ENCODE data around the gene TMF1.

Gene TMF1

DNA sequence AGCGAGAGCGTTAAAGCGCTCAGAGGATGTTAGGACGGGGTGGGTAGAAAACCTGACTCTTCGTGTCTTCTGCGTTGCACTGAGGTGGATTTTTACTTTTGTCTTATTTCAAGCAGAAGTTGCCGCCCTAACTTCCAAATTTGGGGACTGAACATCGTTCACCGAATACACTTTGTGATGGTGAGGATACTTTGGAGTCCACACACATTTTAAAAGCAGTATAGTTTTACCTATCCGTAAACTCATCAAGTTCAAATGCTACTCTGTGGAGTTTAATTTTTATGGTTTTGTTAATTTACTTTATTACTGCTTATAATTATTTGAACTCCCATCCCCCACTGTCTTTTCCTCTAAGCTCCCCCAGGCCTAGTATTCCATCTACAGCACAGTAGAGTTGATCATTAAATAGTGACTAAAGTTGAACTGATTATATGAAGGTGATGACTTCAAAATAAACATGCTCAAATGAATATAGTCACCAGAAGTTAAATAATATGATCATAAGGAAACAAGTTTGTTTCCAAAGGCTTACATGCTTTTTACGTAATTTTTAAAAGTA, 38.0 kb downstream of the TMF1 start:
- DNase-seq (ENCODE audit: low read depth, low spot score) = no peak

DNA sequence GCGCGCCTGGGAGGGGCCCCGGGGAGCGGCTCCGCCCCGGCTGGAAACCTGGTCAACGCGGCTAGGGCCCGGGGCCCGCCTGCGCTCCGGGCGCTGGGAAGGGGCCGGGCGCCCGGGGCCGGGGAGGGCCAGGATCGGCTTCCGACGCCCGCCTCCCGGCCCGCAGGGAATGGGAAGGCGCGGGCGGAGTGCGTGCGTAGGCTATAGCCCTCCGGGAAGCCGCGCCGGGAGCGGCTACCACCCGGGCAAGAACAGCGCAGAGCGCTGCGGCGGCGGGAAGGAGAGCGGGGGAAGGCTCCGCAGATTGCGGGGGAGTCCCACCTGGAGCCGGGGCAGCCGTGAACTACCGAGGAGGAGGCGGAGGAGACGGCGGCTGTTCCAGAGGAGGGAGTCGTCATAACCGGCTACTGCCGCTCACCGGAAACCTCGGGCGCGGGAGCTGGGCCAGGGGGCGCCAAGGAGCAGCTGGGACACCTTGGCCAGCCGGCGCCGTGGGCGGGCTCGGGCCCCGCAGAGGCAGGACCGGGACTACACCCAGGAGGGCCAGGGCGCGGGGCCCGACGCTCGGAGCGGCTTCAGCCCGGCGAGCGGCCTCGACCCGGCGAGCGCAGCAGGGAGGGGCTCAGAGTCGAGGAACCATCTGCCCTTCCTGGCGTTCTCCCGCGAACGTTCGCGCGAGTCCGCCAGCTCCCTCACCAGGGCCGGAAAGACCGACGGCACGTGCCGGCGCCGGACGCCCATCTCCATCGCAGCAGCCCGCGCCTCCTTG, 38.7 kb downstream of the TMF1 start, which contains the start of gene EOGT:
TSS of gene EOGT (minus strand) at position 432 of the 769 bp plus-strand sequence. CDS start 3,838 bp downstream, outside the sequence.
- DNase-seq (ENCODE audit: low read depth, low spot score) = peak; percentile 90

DNA sequence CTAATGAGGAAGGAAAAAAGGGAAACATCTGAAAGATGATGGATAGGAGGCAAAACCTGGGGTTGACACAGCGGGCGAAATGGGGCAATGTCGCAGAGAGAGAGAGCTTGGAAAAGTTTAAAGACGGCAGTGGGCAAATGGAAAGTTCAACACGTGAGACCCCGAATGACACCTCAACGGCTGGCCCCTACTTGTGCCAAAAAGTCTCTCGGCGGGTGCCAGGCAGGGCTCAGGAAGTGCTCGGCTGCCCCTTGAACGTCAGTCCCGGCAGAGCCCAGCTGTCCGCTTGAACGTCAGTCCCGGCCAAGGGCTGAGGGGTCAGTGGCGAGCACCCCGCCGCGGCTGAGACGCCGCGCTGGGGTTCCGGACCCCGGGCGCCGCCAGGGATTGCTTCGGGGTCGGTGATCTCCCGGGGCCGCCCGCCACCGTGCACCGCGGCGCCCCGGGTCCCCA, 39.3 kb downstream of the TMF1 start:
- peak; percentile 44 for DNase-seq (ENCODE audit: low read depth, low spot score)

- DNase-seq (ENCODE audit: low read depth, low spot score) = peak; percentile 39
Observed at GRCh38 chr3:69012100-69012799, 39.9 kb downstream of the TMF1 start.

- no peak for DNase-seq (ENCODE audit: low read depth, low spot score)
Observed at GRCh38 chr3:69011096-69011730, 40.9 kb downstream of the TMF1 start.

DNA sequence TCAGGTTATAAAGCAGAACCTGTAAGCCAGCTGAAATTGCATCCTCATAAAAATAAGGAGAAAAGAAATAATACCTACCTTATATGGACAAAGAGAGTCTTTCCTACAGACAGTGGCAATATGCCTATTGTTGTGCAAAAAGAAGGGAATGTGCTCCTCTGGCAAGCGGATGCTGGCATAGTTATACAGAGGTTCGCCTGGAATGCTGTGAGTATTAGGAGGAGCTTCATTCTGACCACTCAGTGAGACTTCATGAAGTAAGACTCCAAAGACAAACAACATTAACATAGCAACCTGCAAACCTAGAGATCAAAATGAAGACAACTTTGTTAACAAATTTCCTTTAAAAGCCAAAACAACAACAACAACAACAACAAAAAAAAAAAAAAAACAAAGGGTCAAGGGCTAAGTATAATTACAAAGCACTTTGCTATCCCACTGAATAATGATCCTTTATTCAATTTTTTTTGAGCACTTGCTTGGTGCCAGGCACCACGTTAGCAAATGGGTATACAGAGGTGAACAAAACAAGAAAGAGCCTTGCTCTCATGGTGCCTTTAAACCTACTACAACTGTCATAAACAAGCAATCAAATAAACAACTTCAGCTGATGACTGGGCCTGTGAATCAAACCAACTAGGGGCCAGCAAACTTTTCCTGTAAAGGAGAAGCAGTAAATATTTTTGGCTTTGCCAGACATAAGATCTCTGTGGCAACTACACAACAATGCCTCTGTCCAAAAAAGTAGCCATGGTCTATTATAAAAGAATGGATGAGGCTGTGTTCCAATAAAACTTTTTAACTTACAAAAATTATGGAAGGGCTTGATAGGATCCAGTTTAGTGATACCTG, 42.3 kb downstream of the TMF1 start:
- peak; percentile 58 for DNase-seq (ENCODE audit: low read depth, low spot score)

GRCh38 chr3:69008980-69009379, 43.2 kb downstream of the TMF1 start:
- peak; percentile 71 for DNase-seq (ENCODE audit: low read depth, low spot score)

DNA sequence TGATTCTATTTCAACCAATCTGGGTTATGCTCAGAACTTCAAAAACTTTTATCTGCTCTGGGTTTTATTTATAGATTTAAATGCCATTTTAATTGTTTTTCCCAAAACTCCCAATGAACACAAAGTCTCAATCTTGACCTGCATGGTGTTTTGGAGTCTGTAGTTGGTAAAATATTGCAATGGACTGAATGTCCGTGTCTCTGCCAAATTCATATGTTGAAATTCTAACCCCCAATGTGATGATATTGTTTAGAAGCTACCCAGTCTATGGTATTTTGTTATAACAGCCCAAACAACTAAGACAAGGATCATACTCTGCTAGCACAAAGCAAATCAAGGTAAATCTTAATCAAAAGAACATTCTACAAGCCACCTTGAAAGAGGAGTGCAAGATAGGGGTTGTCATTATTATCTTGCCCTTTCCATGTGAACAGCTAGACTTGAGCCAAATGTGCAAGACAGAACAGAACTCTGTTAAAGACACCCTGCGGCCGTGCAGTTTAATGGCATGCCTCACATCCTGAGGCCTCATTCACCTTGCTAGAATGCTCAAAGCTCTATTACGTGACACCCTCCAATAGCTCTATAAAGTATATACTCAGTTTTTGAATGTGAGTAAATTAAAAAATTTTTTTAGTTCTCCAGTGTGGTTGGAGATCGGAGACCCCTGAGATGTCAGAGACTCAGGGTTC, 46.2 kb downstream of the TMF1 start:
- DNase-seq (ENCODE audit: low read depth, low spot score) = no peak

DNA sequence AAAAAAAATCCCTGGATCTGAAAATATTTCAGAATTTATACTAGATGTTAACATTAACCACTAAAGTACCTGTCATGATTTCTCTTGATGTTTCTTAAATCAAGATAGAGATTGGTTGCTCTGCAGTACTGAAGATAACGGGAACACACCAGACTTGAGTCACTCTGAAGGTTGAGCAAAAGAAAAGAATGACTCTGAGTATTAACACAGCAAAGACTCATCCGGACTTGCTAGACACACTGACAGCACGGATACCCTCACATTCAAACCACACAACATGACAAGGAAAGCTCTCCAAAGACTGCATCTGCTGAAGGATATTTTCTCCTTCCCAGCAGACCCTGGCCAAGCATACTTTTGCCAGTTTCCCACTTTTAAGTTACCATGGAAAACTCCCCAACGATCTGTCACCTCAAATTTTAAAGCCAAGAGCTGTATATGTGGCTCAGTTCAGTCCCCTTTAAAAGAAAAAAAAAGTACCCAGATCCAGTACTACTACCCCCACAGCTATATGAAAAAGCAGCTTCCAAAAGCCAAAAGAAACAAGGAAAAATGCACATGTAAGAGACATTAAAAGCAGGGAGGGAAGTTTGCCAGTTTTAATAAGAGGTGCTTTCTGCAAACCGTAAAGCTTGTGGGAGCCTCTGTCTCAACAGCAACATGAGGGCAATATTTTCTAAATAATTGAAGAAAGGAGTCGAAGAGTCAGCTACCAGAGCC, 46.9 kb downstream of the TMF1 start:
- DNase-seq (ENCODE audit: low read depth, low spot score) = no peak

DNA sequence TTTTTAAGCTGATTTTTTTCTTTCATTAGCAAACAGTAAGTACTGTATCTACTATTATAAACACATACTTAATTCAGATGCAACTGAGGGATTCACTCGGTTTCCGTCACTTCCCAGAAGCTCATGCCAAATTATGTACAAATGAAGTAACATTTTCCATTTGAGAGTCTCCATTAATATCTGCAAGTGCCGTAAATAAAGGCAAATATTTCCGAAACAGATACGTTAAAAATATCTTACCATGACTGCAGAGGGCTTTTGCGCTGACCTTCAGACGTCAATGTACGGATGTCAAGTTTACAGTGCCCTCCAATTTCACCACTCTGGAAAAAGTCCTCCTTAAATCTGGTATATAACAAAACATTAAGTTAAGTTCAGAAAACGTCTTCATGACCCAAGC, 48.0 kb downstream of the TMF1 start:
- DNase-seq (ENCODE audit: low read depth, low spot score) = no peak

DNA sequence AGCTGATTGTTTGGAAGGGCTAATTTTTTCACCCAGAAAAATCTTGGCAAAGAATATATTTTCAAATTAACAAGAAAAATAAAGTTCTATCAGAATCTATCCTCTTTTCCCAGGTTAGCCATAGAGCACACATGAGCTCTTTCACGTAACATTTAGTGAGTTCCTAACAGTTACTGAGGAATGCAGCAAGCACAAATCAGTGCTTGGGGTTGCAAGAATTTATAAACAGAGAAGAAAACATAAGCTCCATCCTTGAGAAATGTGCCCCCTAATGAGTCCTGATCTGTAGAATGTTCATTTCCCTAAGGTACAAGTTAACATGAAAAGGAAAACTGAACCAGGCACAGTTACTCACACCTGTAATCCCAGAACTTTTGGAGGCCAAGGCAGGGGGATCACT, 52.5 kb downstream of the TMF1 start:
- no peak for DNase-seq (ENCODE audit: low read depth, low spot score)

GRCh38 chr3:68999158-68999557, 53.0 kb downstream of the TMF1 start:
- no peak for DNase-seq (ENCODE audit: low read depth, low spot score)

DNA sequence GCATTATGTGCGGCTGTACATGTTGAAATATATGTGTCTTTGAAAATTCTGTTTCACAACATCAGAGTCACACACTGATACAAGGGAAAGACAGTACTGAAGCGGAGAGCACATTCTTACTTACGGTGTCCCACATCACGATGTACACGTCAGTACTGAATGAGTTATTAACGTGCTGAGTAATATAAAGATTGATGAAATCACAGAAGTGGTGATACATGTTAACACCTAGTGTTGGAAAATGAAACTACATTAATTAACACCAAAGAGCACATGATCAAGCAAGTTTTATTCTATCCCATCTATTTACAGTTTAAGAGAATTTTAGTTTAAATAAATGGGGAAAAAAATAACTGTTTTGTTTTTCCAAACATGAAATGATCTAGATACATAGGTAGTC, 54.2 kb downstream of the TMF1 start:
- no peak for DNase-seq (ENCODE audit: low read depth, low spot score)

- no peak for DNase-seq (ENCODE audit: low read depth, low spot score)
Observed at GRCh38 chr3:68996356-68996995, 55.7 kb downstream of the TMF1 start.

DNA sequence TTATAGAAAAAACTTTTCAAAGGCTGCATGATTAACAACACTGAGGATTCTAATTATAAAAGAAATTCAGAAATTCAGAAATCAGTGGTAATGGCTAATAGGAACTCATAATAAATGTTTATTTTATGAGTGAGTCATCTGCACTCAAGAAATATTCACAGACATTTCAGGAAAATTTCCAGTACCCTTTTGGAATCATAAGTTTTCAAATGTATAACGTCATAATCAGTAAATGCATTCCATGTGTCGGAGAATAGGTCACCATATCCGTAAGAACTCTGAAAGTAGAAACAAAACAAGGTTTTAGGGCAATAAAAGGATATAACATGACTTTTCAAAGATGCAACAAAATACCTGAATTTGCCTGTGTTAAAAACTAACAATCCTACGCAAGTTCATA, 63.4 kb downstream of the TMF1 start:
- DNase-seq (ENCODE audit: low read depth, low spot score) = no peak

GRCh38 chr3:68987322-68987721, 64.8 kb downstream of the TMF1 start:
- DNase-seq (ENCODE audit: low read depth, low spot score) = no peak

DNA sequence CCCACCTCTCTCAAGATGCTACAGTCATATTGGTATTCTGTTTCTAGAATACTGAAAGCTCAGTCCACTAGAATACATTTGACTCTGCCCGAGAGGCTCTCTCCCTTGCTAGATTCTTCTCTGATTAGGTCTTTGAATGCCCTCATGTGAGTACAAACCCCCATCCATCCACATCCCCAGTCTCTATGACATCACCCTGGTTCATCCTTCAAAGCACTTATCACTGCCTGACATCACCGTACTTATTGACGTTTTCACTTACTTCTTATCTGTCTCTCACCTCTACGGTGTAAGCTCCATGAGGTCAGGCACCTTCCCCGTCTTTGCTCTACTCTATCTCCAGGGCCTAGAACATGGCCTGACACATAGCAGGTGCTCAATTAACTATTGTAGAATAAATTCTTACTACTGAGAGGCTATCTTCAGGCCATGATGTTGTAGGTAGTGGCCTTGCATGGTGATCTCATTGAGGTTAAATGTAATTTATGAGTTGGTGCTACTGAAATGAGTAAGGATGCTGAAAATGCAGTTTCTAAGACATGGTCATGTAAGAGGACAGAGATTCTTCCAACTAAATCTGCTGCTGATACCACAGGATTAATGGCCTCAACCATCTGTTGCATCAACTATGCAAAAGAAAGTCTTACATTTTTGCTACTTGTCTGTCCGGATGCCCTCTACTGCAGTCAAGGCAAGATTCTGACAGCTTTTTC, 65.5 kb downstream of the TMF1 start:
- DNase-seq (ENCODE audit: low read depth, low spot score) = no peak

GRCh38 chr3:68985146-68985790, 66.9 kb downstream of the TMF1 start:
- DNase-seq (ENCODE audit: low read depth, low spot score) = no peak
